Fibroblast of lung (primary cell): ENCODE data around the gene KRT75.

Experiments
- CTCF ChIP-seq, 2 donors: IDR thresholded peaks in 1 of 2; conservative IDR thresholded peaks in 1 of 2; 1 replicate in 1 of 2; 2 replicates in 1 of 2; pipeline ENCODE4 v1.5.1; 2011 to 2012; ENCODE audit warnings: low read length in 2 of 2, control low read depth in 1 of 2, inconsistent platforms in 1 of 2, low read depth in 1 of 2, mild to moderate bottlenecking in 1 of 2
- EZH2 ChIP-seq: IDR thresholded peaks from 2 replicates; pipeline ENCODE4 v1.5.1; 2012; ENCODE audit warnings: low read length, control low read depth, mild to moderate bottlenecking; ENCODE audit errors: missing control alignments

GRCh38 chr12:52391618-52392002, 42.6 kb downstream of the KRT75 start:
- TF ChIP-seq EZH2 (no peak), CTCF (conservative IDR thresholded peaks at IDR 0.05 in 1 of 2, IDR thresholded peaks at IDR 0.05 in 1 of 2; ENCODE audit: low read depth in 1 of 2, low read length in 2 of 2) (no peak)
